ENCODE results near the gene AGMO.

The AGMO gene

DNA sequence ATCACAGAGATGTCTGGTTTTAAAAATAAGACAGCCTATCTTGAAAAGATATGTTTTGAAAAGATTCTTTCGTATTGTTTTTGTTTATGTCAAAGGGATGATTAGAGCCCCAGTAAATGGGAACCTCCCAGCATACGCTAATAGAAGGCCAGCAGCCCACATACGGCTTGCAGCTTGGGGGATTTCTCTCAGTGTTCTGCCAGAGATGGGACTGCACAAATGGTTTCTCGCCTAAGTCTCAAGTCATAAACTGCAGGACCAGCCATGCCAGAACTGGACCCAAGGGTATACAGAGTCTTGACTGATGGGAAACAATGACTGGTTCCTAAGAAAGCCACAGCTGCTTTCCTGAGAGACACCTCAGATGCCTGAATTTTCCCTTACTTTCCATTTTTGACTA is 352.4 kb downstream of the AGMO start:
- H3K9me3 ChIP-seq (ENCODE audit: control insufficient read depth, low read depth, low read length), result no peaks in the 10 kb centered on the region
- peaks cover 9% of the 10 kb centered on the region for H3K4me1 ChIP-seq (ENCODE audit: control insufficient read depth, low read depth, low read length)
- H3K27me3 ChIP-seq (ENCODE audit: control insufficient read depth, insufficient read depth, low read length), result no peaks in the 10 kb centered on the region

DNA sequence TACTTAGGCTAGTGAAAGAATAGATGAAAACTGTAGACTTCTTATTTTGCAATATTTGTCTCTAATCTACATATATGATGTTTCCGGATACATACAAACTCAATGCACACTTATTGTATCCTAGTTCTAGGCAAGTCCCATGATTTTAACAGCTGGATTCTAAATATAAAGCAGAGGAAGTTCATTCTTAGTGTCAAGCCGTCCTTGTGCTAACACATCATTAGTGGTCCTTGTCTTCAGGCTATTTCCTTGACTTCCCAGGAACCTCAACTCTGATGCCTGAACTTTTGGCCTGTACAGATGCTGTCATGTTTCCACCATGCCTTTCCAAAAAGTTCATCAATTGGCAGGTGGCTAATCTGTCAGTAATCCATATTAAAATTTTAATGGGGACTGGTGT is 357.4 kb downstream of the AGMO start:
- Histone ChIP-seq H3K27me3 (ENCODE audit: control insufficient read depth, insufficient read depth, low read length) (no peaks in the 10 kb centered on the region), H3K27ac (ENCODE audit: low read length) (no peak overlapping the region), H3K9ac (ENCODE audit: low read length) (no peak overlapping the region), H3K36me3 (ENCODE audit: control insufficient read depth, low read depth, low read length) (no peaks in the 10 kb centered on the region), H3K4me1 (ENCODE audit: control insufficient read depth, low read depth, low read length) (peaks cover 3% of the 10 kb centered on the region), H3K9me3 (ENCODE audit: control insufficient read depth, low read depth, low read length) (no peaks in the 10 kb centered on the region), H3K4me3 (ENCODE audit: low read length) (no peak overlapping the region)

More for the DNA sequence above, 352.4 kb downstream of the AGMO start:
- Histone ChIP-seq H3K9ac (ENCODE audit: low read length) (no peak overlapping the region), H3K36me3 (ENCODE audit: control insufficient read depth, low read depth, low read length) (no peaks in the 10 kb centered on the region), H3K4me3 (ENCODE audit: low read length) (no peak overlapping the region), H3K27ac (ENCODE audit: low read length) (no peak overlapping the region)

DNA sequence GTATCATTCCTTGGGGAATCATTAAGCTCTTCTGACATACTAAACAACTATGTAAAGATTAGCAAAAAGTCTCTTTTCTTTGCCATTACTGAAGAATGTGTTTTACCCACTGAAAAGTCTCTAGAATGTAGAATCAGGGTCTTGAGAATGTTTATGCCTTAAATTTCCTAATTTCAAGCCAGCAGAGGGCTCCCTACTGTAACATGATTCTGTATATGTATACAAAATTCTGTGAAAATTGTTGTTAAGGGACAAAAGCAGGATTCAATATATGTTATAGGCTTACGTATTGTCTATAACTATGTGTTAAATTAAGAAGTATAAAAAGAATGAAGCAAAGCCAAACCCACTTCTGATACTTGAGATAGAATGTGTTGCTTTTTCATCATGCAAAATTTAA is 362.3 kb downstream of the AGMO start:
- no peak overlapping the region for H3K27ac ChIP-seq (ENCODE audit: low read length)
- no peak overlapping the region for H3K9ac ChIP-seq (ENCODE audit: low read length)
- H3K4me3 ChIP-seq (ENCODE audit: low read length), result no peak overlapping the region
- no peaks in the 10 kb centered on the region for H3K27me3 ChIP-seq (ENCODE audit: control insufficient read depth, insufficient read depth, low read length)
- no peaks in the 10 kb centered on the region for H3K9me3 ChIP-seq (ENCODE audit: control insufficient read depth, low read depth, low read length)
- peaks cover 22% of the 10 kb centered on the region for H3K4me1 ChIP-seq (ENCODE audit: control insufficient read depth, low read depth, low read length)
- H3K36me3 ChIP-seq (ENCODE audit: control insufficient read depth, low read depth, low read length), result no peaks in the 10 kb centered on the region

DNA sequence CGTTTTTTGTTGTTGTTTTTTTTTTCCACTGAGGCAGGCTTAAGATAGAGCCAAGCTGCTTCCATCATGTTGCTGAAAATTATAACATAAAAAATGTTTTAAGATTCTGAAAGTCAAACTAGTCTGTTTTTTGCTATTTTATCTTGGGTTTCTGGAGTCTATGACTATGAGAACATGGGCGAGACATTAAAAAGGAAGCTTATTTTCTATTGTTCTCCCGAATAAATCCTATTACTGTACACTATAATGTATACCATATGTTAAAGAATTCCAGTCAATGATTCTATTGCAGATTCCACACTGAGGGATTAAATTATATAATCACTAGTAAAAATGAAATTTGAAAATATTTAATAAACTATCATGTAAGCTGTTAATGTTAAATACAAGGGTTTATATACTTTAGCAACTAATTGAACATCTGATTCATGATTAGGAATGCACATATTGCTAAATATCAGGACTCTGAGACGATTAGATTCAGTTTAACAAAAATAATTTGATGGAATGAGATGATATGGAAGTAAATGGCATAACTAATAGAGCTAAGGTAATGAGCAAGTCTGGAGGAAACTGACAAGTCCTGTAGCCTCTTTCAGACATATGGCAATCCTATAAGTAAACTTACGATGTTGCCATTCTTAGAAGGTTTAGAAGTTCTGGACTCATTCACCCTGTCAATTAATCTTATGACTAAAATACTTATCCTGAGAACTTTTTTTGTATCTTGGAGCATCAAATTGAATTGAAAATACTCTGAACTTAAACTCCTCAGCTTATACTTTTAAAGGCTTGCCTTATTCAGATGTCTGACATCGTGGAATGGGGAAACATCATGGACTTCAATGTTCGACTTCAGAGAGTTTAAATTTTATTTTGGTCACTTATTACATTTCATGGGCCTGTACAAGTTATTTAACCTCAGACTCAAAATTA is 364.5 kb downstream of the AGMO start:
- Histone ChIP-seq H3K4me3 (ENCODE audit: low read length) (no peak overlapping the region), H3K9ac (ENCODE audit: low read length) (no peak overlapping the region), H3K4me1 (ENCODE audit: control insufficient read depth, low read depth, low read length) (peaks cover 22% of the 10 kb centered on the region), H3K27me3 (ENCODE audit: control insufficient read depth, insufficient read depth, low read length) (no peaks in the 10 kb centered on the region), H3K9me3 (ENCODE audit: control insufficient read depth, low read depth, low read length) (no peaks in the 10 kb centered on the region), H3K27ac (ENCODE audit: low read length) (peak overlapping the region; percentile 53), H3K36me3 (ENCODE audit: control insufficient read depth, low read depth, low read length) (no peaks in the 10 kb centered on the region)

DNA sequence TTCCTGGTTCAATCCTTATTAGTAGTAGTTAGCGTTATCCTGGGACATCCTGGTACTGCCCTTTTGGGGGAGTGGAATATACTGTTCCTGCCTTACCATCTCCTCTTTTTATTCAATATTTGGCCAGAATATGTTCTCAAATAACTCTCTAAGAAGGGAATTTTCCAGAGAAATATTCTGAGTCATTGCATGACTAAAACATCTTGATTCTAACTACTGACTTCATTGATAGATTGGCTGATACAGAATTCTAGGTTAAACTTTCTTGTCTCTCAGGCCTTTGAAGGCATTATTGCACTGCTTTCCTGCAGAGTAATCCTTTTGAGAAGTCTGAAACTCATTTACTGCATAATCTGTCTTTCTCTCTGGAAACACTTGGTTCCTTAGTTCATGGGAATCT is 383.8 kb downstream of the AGMO start:
- H3K36me3 ChIP-seq (ENCODE audit: control insufficient read depth, low read depth, low read length), result no peaks in the 10 kb centered on the region
- no peak overlapping the region for H3K9ac ChIP-seq (ENCODE audit: low read length)
- H3K27me3 ChIP-seq (ENCODE audit: control insufficient read depth, insufficient read depth, low read length), result no peaks in the 10 kb centered on the region
- no peak overlapping the region for H3K27ac ChIP-seq (ENCODE audit: low read length)
- H3K9me3 ChIP-seq (ENCODE audit: control insufficient read depth, low read depth, low read length), result no peaks in the 10 kb centered on the region
- no peak overlapping the region for H3K4me3 ChIP-seq (ENCODE audit: low read length)
- no peaks in the 10 kb centered on the region for H3K4me1 ChIP-seq (ENCODE audit: control insufficient read depth, low read depth, low read length)

DNA sequence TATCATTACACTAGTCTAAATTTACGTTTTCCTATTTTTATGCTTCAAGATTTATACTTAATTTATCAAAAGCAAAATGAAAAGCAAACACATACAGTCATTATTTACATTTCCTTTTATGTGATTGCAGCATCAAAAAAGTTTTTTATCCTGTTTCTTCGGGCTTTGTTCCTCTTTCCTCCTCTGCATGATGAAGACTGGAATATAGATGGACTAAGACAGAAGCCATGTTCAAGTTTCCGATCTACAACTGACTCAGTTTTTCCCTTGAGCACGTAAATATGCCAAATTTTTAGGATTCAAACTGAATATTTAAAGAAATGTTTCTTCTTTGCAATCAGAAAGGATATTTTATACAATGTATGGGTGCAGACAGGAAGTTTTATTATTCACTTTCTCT is 385.7 kb downstream of the AGMO start:
- Histone ChIP-seq H3K9ac (ENCODE audit: low read length) (no peak overlapping the region), H3K9me3 (ENCODE audit: control insufficient read depth, low read depth, low read length) (no peaks in the 10 kb centered on the region), H3K4me3 (ENCODE audit: low read length) (no peak overlapping the region), H3K4me1 (ENCODE audit: control insufficient read depth, low read depth, low read length) (no peaks in the 10 kb centered on the region), H3K36me3 (ENCODE audit: control insufficient read depth, low read depth, low read length) (no peaks in the 10 kb centered on the region), H3K27me3 (ENCODE audit: control insufficient read depth, insufficient read depth, low read length) (no peaks in the 10 kb centered on the region), H3K27ac (ENCODE audit: low read length) (no peak overlapping the region)

DNA sequence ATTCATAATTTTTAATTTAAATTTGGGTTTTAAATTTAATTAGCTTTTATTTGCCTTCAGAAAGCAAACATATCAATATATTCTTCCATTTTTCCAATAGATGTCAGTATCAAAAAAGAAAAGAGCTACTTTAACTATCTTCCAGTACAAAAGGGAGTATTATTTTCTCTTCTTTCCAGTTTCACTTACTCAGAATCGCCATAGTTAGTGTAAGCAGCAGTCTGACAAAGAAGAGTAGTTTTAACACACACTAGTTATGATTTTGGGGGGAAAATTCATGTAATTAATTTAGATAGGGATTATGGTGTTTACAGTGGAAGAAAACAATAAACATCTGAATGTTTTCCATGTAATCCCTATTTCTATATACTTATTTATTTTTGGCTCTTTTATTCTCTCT is 386.7 kb downstream of the AGMO start:
- Histone ChIP-seq H3K27ac (ENCODE audit: low read length) (no peak overlapping the region), H3K9me3 (ENCODE audit: control insufficient read depth, low read depth, low read length) (no peaks in the 10 kb centered on the region), H3K4me1 (ENCODE audit: control insufficient read depth, low read depth, low read length) (no peaks in the 10 kb centered on the region), H3K4me3 (ENCODE audit: low read length) (no peak overlapping the region), H3K36me3 (ENCODE audit: control insufficient read depth, low read depth, low read length) (no peaks in the 10 kb centered on the region), H3K9ac (ENCODE audit: low read length) (no peak overlapping the region), H3K27me3 (ENCODE audit: control insufficient read depth, insufficient read depth, low read length) (no peaks in the 10 kb centered on the region)

DNA sequence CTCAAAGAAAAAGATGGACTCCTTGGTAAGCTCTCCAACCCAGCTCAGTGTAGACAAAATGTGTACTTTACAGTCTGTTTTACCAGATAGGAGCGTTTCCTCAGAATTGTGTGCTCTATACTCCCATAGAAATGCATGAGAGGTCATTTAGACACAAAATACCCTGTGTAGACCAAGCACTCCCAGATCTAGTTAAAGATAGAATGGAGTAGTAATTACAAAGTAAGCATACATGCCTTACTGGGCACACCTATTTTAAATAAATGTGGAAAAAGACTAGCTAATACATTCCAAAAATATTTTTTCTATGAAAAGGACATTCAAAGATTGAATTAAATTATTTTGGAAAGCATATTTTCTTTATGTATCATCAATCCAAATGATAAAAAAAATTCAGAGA is 387.3 kb downstream of the AGMO start:
- H3K4me1 ChIP-seq (ENCODE audit: control insufficient read depth, low read depth, low read length), result no peaks in the 10 kb centered on the region
- no peaks in the 10 kb centered on the region for H3K27me3 ChIP-seq (ENCODE audit: control insufficient read depth, insufficient read depth, low read length)
- no peak overlapping the region for H3K9ac ChIP-seq (ENCODE audit: low read length)
- H3K36me3 ChIP-seq (ENCODE audit: control insufficient read depth, low read depth, low read length), result no peaks in the 10 kb centered on the region
- no peak overlapping the region for H3K4me3 ChIP-seq (ENCODE audit: low read length)
- H3K9me3 ChIP-seq (ENCODE audit: control insufficient read depth, low read depth, low read length), result no peaks in the 10 kb centered on the region
- H3K27ac ChIP-seq (ENCODE audit: low read length), result no peak overlapping the region

DNA sequence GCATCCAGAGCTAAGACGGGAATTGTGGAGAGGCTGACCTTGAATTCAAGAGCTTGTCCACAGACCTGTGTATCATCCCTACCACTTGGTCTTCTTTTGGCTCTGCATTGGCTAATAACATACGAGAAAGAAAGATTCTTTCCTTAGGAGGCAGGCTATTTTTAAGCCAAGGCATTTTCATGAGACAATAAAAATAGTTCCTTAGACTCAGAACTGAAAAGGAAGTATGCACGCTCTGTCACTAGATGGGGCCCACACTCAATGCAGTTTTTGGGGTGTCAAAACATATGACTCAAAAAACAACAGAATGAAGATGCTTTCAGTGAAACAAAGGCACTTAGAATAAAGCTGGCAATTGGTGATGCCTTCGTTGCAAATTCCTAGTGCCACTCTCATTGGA is 393.3 kb downstream of the AGMO start:
- Histone ChIP-seq H3K36me3 (ENCODE audit: control insufficient read depth, low read depth, low read length) (no peaks in the 10 kb centered on the region), H3K4me1 (ENCODE audit: control insufficient read depth, low read depth, low read length) (no peaks in the 10 kb centered on the region), H3K27ac (ENCODE audit: low read length) (no peak overlapping the region), H3K9me3 (ENCODE audit: control insufficient read depth, low read depth, low read length) (no peaks in the 10 kb centered on the region), H3K9ac (ENCODE audit: low read length) (no peak overlapping the region), H3K27me3 (ENCODE audit: control insufficient read depth, insufficient read depth, low read length) (no peaks in the 10 kb centered on the region), H3K4me3 (ENCODE audit: low read length) (no peak overlapping the region)

DNA sequence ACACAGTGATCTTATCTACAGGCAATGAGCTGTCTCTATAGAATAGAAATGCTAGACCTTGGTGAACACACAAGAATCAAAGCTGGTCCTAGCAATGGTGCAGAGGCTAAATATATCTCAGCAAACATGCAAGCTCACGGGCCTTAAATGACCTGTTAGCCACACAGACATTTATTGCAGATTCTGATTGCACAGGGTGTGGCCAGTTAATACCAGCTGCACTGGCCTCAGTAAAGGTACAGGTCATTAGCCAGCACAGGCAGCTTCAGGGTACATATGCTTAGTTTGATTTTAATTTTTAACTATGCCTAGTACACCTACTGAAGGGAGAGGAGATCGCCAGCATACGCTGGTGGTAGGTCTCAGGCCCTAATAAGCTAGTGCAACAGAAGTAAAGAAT is 393.9 kb downstream of the AGMO start:
- Histone ChIP-seq H3K9me3 (ENCODE audit: control insufficient read depth, low read depth, low read length) (no peaks in the 10 kb centered on the region), H3K27ac (ENCODE audit: low read length) (no peak overlapping the region), H3K9ac (ENCODE audit: low read length) (no peak overlapping the region), H3K36me3 (ENCODE audit: control insufficient read depth, low read depth, low read length) (no peaks in the 10 kb centered on the region), H3K4me1 (ENCODE audit: control insufficient read depth, low read depth, low read length) (no peaks in the 10 kb centered on the region), H3K27me3 (ENCODE audit: control insufficient read depth, insufficient read depth, low read length) (no peaks in the 10 kb centered on the region), H3K4me3 (ENCODE audit: low read length) (no peak overlapping the region)

DNA sequence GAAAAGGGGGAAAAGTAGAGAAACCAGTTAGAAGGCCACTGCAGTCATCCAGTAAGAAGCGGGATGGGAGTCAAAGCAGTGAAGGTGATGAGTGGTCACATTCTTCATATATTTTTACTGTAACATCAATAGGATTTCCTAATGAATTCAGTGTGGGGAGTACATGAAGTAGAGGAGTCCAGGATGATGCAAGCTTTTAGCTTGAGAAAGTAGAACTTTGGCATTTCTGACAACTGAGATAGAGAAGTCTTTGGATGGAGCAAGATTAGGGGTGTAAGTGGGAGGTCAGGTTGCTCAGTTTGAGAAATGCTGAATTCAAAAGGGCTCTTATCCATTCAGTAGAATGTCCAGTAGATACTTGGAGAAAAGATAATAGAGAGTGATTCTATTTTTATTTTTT is 395.2 kb downstream of the AGMO start:
- H3K36me3 ChIP-seq (ENCODE audit: control insufficient read depth, low read depth, low read length), result no peaks in the 10 kb centered on the region
- H3K4me3 ChIP-seq (ENCODE audit: low read length), result no peak overlapping the region

DNA sequence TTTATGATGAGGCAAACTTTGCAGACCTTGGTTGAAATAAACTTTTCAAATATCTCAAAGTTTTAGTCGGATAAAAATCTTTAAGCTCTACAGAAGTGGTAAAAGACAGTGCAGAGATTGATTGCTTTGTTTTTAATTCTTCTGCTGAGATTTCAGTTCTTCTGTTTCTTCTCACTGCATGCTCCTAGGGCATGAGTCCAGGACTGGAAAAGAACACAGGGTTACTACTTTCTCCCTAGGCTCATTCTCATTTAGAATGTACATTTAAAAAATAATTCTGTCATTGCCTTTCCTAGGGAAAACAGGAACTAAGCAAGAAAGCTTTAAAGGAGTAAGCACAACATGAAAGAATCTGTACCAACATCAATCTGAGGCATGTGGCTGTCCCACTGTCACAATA is 402.6 kb downstream of the AGMO start:
- H3K27ac ChIP-seq (ENCODE audit: low read length), result no peak overlapping the region
- no peak overlapping the region for H3K9ac ChIP-seq (ENCODE audit: low read length)
- peaks cover 4% of the 10 kb centered on the region for H3K4me1 ChIP-seq (ENCODE audit: control insufficient read depth, low read depth, low read length)
- no peaks in the 10 kb centered on the region for H3K27me3 ChIP-seq (ENCODE audit: control insufficient read depth, insufficient read depth, low read length)
- H3K9me3 ChIP-seq (ENCODE audit: control insufficient read depth, low read depth, low read length), result no peaks in the 10 kb centered on the region
- no peak overlapping the region for H3K4me3 ChIP-seq (ENCODE audit: low read length)
- no peaks in the 10 kb centered on the region for H3K36me3 ChIP-seq (ENCODE audit: control insufficient read depth, low read depth, low read length)

More for the DNA sequence above, 395.2 kb downstream of the AGMO start:
- Histone ChIP-seq H3K9ac (ENCODE audit: low read length) (no peak overlapping the region), H3K4me1 (ENCODE audit: control insufficient read depth, low read depth, low read length) (no peaks in the 10 kb centered on the region), H3K9me3 (ENCODE audit: control insufficient read depth, low read depth, low read length) (no peaks in the 10 kb centered on the region), H3K27ac (ENCODE audit: low read length) (no peak overlapping the region), H3K27me3 (ENCODE audit: control insufficient read depth, insufficient read depth, low read length) (no peaks in the 10 kb centered on the region)

Data from iPS-18a (cell line).